GM18858 (cell line): ENCODE data around the gene CD79A.
"Not testable (repeated sequence)": the region's sequence is repeated elsewhere in the genome, so short reads cannot be mapped to it uniquely, and the experiment has no call there.

Source experiments
- ATAC-seq: cut with Tn5 transposase; IDR thresholded peaks from one replicate; pipeline ENCODE4 v1.9.1; 2021; ENCODE audit not compliant: unreplicated experiment

Gene CD79A

GRCh38 chr19:41904118-41904870 is 27.2 kb downstream of the CD79A start:
- ATAC-seq, result no peak

- ATAC-seq, result no peak
Measured at GRCh38 chr19:41905273-41906002, 28.4 kb downstream of the CD79A start.

- ATAC-seq, result no peak
Measured at GRCh38 chr19:41906271-41906670, 29.2 kb downstream of the CD79A start.

GRCh38 chr19:41906916-41907680 is 30.0 kb downstream of the CD79A start:
- no peak for ATAC-seq

GRCh38 chr19:41907994-41908615 is 31.0 kb downstream of the CD79A start:
- no peak for ATAC-seq

- ATAC-seq, result no peak
Measured at GRCh38 chr19:41908724-41909464, 31.8 kb downstream of the CD79A start.

GRCh38 chr19:41909706-41910105 is 32.6 kb downstream of the CD79A start:
- ATAC-seq, result no peak

GRCh38 chr19:41910240-41910991 is 33.3 kb downstream of the CD79A start:
- no peak for ATAC-seq

- ATAC-seq, result no peak
Measured at GRCh38 chr19:41910992-41911888, 34.2 kb downstream of the CD79A start.

- no peak for ATAC-seq
Measured at GRCh38 chr19:41911889-41912731, 35.0 kb downstream of the CD79A start.

- no peak for ATAC-seq
Measured at GRCh38 chr19:41912899-41913537, 35.9 kb downstream of the CD79A start.

GRCh38 chr19:41913538-41914423 is 36.7 kb downstream of the CD79A start:
- no peak for ATAC-seq

- not testable (repeated sequence) for ATAC-seq
Measured at GRCh38 chr19:41914424-41914834, 37.4 kb downstream of the CD79A start.

GRCh38 chr19:41915021-41915775 is 38.1 kb downstream of the CD79A start:
- no peak for ATAC-seq

GRCh38 chr19:41915776-41916414 is 38.8 kb downstream of the CD79A start:
- no peak for ATAC-seq
